GM03348 (cell line): Measurements from ENCODE around the gene WWC2.

Source experiments
- DNase-seq: peaks from one replicate; pipeline ENCODE4 v3.0.0; 2012; ENCODE audit warnings: low spot score

Gene WWC2

DNA sequence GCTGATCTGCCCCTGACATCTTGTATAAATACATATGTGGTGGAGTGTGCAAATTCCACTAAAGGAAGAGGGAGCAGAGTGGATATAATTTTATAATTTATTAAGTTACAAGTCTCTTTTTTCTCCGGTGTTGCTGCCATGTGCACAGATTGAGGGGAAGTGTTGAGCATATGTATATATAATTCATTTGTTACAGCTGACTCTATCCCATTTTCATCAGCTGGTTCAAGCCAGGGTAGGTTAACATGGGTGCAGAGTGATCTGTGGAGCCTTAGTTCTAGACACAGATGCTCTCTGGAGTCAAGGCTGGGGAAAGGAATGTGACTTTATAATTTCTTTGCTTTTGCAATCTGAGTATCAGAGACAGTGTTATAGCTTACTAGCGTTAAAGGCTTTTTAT, 103.5 kb downstream of the WWC2 start:
- no peak for DNase-seq

- DNase-seq: no peak
These were observed 105.7 kb downstream of the WWC2 start for GRCh38 chr4:183204793-183205192.

DNA sequence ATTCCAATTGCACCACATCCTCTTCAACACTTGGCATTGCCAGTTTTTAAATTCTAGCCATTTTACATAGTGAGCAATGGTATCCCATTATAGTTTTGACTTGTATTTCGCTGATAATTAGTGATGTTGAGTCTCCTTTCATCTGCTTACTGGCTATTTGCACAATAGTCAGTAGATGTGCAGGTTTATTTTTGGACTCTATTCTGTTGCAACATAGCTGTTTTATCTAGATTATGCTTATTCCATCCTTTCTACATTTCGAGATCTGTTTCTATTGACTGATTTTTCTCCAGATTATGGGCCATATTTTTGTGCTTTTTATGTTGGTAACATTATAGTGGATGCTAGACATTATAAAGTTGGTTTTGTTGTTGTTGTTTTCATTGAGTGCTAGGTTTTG, 106.1 kb downstream of the WWC2 start:
- no peak for DNase-seq

DNA sequence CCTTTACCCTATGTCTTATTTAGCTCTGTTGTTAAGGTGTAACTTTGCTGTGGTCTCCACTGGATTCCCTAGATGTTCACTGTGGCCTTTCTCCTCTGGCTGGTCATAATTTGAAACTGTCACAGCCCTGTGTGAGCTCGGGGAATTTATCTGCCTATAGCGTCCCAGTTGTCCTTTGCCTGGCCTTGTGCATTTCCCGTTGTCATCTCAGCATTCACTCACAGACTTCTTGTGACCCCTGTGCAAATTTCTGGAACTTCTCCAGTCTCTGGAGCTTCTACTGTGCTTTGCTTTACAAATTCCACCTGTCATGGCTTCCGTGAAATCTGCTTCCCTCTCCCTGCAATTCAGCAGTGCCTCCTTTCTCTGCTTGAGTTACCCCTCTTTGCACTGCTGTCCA, 106.7 kb downstream of the WWC2 start:
- no peak for DNase-seq

- DNase-seq: no peak
These were observed 112.5 kb downstream of the WWC2 start for GRCh38 chr4:183211533-183211932.

- no peak for DNase-seq
These were observed 114.9 kb downstream of the WWC2 start for GRCh38 chr4:183213996-183214395.

DNA sequence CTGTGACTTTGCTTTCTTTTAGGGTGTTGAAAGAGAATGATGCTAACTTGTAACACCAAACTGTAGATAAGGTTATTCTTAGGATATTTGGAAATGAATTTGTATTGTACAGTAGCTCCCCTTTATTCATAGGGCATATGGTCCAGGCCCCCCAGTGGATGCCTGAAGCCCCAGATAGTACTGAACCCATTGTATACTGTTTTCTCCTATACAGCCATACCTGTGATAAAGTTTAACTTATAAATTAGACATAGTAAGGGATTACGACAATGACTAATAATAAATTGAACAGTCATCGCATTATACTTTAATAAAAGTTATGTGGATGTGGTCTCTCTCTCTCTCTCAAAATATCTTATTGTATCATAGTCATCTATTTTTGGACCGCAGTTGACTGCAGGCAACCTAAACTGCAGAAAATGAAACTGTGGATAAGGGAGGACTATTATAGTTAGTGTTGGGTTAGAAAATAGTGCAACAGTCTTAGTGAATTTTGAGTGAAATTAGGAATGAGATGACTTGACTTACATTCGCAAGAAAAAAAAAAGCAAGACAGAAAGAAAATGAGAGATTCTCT, 115.9 kb downstream of the WWC2 start:
- DNase-seq: no peak

DNA sequence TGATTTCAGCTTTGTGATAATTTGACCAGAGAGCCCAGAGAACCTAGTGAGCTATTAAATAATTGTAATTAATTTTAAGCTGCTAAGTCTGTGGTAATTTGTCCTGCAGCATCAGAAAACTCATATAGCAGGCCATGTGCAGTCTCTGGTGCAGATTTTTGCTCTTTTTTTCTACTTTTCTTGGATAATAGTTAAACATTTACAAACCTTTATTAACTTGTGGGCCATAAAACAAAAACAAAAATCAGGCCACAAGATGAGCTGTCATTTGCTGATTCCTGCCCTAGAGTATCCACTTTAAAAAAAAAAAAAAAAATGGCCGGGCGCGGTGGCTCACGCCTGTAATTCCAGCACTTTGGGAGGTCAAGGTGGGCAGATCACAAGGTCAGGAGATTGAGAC, 121.2 kb downstream of the WWC2 start:
- no peak for DNase-seq

- DNase-seq: no peak
These were observed 124.0 kb downstream of the WWC2 start for GRCh38 chr4:183223053-183223452.

- DNase-seq: no peak
These were observed 130.3 kb downstream of the WWC2 start for GRCh38 chr4:183229397-183229796.

DNA sequence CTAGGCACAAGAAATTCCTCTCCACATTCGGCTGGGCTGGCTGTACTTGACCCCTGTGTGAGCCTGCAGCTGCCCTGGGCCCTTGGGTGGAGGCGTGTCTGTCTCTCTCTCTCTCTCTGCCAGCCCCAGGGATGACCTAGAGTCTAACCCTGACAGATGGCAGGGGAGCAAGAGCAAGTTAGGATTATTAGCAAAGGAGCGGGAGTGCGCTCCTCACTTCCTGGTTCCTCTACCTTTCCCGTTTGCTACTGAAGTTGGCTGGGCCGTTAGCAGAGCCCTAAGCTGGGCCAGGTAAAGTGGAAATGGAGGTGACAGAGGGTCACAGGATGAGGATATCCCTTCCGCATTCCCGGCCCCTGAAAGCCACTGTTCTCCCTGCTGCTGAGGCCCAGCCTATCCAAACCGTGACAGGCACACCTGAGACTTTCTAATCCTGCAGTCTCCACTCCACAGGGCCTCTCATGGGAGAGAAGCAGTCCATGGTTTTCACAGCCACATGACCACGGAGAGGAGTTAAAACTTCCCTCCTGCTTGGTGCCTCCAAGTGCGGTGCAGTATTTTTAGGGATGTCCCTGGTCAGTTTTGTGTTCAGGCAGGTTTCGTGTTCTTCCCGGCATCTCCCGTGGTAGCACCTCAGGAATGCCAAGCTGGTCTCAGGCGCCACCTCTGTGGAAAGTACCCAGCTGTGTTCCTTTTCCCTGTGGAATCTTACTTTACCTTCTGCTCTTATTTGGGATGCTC, 141.7 kb downstream of the WWC2 start:
- DNase-seq: no peak

GRCh38 chr4:183241322-183241640, 142.2 kb downstream of the WWC2 start:
- DNase-seq: no peak

GRCh38 chr4:183241721-183242151, 142.7 kb downstream of the WWC2 start:
- DNase-seq: no peak

GRCh38 chr4:183242291-183242690, 143.2 kb downstream of the WWC2 start:
- no peak for DNase-seq

DNA sequence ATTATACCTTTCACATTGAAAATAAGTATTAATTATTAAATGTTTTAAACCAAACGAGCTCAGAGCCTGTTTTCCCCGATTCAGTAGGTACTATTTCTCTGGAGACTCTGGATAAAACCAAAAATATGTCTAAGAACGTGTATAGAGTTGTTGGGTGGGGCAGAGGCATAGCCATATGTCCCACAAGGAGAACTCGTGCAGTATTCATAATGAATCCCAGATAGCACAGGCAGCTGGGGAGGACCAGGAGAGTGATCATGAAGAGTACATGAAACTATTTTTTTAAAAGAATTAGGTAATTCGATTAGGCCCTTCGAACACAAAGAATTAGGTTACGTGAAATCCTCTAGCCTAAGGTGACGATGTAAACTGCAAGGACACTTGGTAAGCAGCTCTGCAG, 145.0 kb downstream of the WWC2 start:
- DNase-seq: no peak

GRCh38 chr4:183244506-183244905, 145.4 kb downstream of the WWC2 start:
- DNase-seq: no peak

GRCh38 chr4:183248201-183248600, 149.1 kb downstream of the WWC2 start:
- no peak for DNase-seq

GRCh38 chr4:183249854-183250253, 150.8 kb downstream of the WWC2 start:
- peak; percentile 37 for DNase-seq

GRCh38 chr4:183250831-183251230, 151.8 kb downstream of the WWC2 start:
- DNase-seq: no peak

DNA sequence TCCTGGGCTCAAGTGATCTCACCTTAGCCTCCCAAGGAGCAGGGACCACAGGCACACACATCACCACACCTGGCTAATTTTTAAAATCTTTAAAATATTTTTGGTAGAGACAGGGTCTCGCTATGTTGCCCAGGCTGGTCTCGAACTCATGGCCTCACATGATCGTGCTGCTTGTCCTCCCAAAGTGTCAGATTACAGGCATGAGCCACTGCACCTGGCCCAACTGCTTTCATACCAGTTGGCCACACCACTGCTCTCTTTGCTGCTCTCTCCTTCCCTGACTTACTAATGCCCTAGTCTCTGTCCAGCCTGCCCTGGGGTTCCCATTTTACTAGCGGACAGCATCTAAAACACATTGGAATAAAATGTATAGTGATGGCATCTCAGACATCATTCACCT, 153.9 kb downstream of the WWC2 start:
- no peak for DNase-seq

DNA sequence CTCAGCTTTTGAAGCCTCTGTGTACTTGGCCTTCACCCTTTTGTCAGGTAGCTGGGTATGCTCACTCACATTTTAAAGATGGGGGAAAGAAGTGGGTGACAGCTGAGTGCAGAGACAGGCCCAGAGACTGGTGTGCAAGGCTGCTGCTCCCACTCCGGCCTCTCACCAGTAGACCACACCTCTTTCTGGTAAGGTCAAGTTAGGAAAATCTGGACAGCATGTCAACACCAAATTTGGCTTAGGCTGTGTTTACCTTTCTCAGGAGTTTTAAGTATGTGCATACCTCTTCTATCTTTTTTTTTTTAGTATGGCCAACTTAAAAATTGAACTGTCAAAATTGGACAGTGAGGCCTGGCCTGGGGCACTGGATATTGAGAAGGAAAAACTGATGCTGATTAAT, 154.4 kb downstream of the WWC2 start:
- no peak for DNase-seq

- DNase-seq: no peak
These were observed 155.1 kb downstream of the WWC2 start for GRCh38 chr4:183254162-183254561.

DNA sequence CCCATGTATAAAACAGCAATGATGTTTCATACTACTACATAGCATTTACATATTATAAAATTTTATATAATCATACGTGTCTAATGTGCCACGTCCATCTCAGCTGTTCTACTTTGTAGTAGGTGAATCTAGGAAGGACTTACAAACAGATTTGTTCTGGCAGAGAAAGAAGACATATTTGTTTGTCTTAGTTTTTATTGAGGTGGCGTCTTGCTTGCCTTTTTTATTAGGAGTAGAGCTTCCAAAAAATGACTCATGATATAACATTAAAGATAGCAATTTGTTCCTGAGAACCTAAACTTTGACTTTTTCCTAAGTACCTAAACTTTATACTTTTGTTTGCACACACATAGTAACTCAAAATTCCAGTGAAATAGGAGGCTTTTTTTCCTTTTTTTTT, 156.4 kb downstream of the WWC2 start:
- DNase-seq: no peak

GRCh38 chr4:183256343-183256742, 157.3 kb downstream of the WWC2 start:
- no peak for DNase-seq
